ENCODE results near the gene ENC1. TPM values are rescaled to one million over a fixed set of nuclear protein-coding genes. Genes with fewer than 3 reads are reported as not detected.

Gene ENC1
- total RNA-seq, 2 donors from 2014 or later: 0.70 to 0.89 TPM

DNA sequence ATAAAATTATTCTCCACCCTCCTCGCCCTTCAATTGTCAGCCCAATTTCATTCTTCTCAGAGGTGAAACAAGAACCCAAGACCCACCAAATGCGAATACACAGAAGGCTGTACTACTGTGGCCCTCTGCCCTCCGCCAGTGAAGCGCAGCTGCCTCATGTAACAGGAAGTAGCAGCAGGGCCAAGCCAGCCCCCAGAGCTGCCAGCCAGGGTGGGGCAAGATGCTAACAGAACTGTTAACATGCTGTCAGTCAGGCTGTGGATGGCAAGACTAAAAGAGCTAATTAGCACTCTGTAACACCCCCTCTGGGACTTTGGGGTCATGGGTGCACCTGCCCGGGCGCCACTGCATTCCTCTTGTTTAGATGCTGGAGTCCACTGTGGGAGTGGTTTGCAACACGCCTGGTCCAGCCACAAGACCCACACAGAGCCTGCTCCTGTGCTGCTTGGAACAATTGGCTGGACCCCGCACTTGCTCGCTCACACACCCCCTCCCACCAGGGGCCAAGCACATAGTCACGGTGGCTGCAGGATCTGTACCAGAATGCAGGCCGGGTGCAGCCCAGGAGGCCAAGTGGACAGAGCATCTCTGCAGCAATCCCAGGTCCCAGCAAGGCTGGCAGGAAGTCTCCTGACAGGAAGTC is 30.0 kb upstream of the ENC1 start:
- no peak for DNase-seq
- peaks cover 2% of the 10 kb centered on the region for H3K36me3 Mint-ChIP-seq (ENCODE audit: low read depth)
- H3K27ac Mint-ChIP-seq: no peak overlapping the region
- no peak overlapping the region for H3K4me3 Mint-ChIP-seq
- no peaks in the 10 kb centered on the region for H3K9me3 ChIP-seq (ENCODE audit: control insufficient read depth, low read length, poor library complexity, severe bottlenecking)
- no peaks in the 10 kb centered on the region for H3K4me1 Mint-ChIP-seq
- peaks cover 37% of the 10 kb centered on the region for H3K27me3 Mint-ChIP-seq
- no peak for ATAC-seq

DNA sequence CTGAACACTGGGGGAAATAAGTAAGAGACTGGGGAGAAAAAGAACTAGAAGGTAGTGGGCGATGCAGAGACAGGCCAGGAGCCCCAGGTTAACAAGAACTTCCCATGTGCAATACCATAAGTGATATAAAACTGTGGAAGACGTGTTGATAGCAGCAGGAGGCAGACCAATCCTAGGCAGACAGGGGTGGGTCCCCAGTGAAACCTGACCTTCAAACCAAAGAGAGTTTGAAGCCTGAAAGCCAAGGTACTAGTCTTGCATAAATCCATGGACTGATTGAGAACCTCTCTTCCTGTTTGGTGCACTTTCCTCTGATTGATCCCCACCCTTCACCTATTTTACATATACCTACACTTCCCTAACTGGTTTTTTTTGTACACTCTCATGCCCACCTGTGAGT is 29.3 kb upstream of the ENC1 start:
- no peak for DNase-seq
- Mint-ChIP-seq H3K4me3 (no peak overlapping the region), H3K4me1 (no peaks in the 10 kb centered on the region), H3K27me3 (peaks cover 30% of the 10 kb centered on the region), H3K27ac (no peak overlapping the region), H3K36me3 (ENCODE audit: low read depth) (peaks cover 2% of the 10 kb centered on the region)
- ATAC-seq: no peak
- no peaks in the 10 kb centered on the region for H3K9me3 ChIP-seq (ENCODE audit: control insufficient read depth, low read length, poor library complexity, severe bottlenecking)

DNA sequence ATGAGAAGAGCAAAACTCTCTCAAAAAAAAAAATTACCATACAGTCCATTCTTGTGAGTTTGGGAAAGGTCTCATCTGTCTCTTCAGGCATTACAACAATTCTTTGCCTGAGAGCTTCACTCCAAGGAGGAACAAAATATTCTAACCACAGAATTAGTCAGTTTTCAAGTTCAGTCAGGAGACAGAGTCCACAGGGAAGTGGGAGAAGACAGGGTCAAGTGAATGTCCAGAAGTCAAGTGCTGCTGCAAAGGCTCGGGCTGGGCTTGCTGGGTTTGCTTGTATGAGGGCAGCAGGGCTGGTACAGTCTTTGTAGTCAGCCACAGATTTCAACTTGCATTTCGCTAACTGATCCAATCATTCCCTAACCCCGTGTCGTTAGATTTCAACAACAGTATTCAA is 26.9 kb upstream of the ENC1 start:
- Mint-ChIP-seq H3K27me3 (peaks cover 26% of the 10 kb centered on the region), H3K4me1 (peaks cover 2% of the 10 kb centered on the region), H3K36me3 (ENCODE audit: low read depth) (peaks cover 2% of the 10 kb centered on the region), H3K4me3 (no peak overlapping the region), H3K27ac (no peak overlapping the region)
- no peaks in the 10 kb centered on the region for H3K9me3 ChIP-seq (ENCODE audit: control insufficient read depth, low read length, poor library complexity, severe bottlenecking)
- ATAC-seq: no peak
- DNase-seq: no peak

DNA sequence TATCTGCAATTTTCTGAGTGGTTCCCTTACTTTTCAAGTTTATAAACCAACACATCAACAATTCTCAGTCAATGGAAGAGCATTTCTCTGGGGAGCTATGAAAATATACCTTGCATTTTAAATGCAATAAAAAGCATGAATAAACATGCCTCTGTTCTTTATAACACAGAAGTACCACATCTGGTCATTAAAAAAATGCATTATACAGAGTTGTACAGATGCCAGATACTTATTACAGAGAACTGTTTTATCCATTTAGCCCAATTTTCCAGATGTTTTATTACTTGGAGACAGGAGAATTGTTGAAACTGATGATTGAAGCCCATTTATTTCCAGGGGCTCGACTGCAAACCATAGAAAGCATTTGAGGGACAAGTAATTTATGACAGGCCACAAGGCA is 25.3 kb upstream of the ENC1 start:
- Mint-ChIP-seq H3K36me3 (ENCODE audit: low read depth) (peaks cover 2% of the 10 kb centered on the region), H3K27me3 (peaks cover 20% of the 10 kb centered on the region), H3K4me1 (peaks cover 3% of the 10 kb centered on the region)

DNA sequence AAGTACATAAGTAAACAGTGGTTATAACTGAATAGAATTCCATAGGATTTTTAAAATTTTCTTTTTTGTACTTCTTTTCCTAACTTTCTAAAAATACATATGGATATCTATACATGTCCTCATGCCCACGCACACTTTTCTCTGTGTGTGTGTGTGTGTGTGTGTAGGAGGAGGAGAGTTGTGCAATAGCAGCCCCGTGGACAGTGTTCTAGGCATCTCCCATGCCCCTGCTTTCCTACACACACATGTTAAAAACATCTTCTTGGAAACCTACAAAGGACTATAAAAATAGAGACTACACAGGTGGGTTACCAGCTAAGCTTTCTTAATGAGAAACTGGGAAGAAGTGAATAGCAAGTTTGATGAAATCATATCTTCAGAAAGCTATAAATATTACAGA is 24.7 kb upstream of the ENC1 start:
- H3K27me3 Mint-ChIP-seq: peaks cover 25% of the 10 kb centered on the region
- peaks cover 2% of the 10 kb centered on the region for H3K36me3 Mint-ChIP-seq (ENCODE audit: low read depth)
- H3K27ac Mint-ChIP-seq: no peak overlapping the region
- H3K9me3 ChIP-seq (ENCODE audit: control insufficient read depth, low read length, poor library complexity, severe bottlenecking): no peaks in the 10 kb centered on the region
- peaks cover 5% of the 10 kb centered on the region for H3K4me1 Mint-ChIP-seq
- DNase-seq (no peak), ATAC-seq (no peak)
- H3K4me3 Mint-ChIP-seq: no peak overlapping the region

More for the DNA sequence above, 25.3 kb upstream of the ENC1 start:
- Mint-ChIP-seq H3K27ac (no peak overlapping the region), H3K4me3 (no peak overlapping the region)
- DNase-seq: no peak
- no peaks in the 10 kb centered on the region for H3K9me3 ChIP-seq (ENCODE audit: control insufficient read depth, low read length, poor library complexity, severe bottlenecking)
- ATAC-seq: no peak

DNA sequence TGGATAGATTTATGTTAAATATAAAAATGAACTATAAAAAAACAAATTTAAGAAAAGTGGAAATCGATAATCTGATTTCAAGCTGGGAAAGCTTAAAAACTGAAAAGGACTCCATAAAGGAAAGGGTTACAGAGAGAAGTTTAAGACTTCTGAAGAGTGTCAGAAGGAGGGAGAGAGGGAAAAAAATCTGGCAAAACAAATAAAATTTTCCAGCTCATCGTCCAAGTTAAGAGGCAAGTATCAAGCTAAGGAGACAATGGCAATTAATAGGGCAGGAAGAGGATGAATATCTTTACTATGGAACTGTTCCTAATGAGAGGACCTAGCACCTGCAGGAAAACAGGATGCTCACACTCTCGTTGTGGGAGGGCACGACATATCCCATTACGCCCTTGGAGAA is 24.0 kb upstream of the ENC1 start:
- Mint-ChIP-seq H3K4me3 (no peak overlapping the region), H3K36me3 (ENCODE audit: low read depth) (peaks cover 2% of the 10 kb centered on the region), H3K27me3 (peaks cover 29% of the 10 kb centered on the region), H3K27ac (no peak overlapping the region), H3K4me1 (peaks cover 5% of the 10 kb centered on the region)
- no peak for ATAC-seq
- H3K9me3 ChIP-seq (ENCODE audit: control insufficient read depth, low read length, poor library complexity, severe bottlenecking): no peaks in the 10 kb centered on the region
- DNase-seq: no peak

DNA sequence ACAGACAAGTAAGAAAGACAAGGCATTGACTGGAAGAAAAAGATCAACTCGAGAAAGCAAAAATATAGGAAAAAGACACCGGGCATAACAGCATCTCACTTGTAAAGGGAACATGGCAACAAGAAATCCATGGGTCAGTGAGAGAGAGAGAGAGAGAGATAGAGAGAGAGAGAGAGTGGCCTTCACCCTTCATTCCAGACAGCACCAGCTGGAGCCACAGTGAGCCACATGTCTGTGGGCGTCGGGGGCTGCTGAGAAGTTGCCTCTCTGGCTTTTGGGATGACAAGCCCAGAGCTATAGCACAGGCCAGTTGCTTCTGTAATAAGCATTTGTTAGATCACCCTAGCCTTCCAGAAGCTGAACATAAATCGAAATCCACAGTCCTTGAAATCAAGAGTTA is 20.3 kb upstream of the ENC1 start:
- H3K9me3 ChIP-seq (ENCODE audit: control insufficient read depth, low read length, poor library complexity, severe bottlenecking): no peaks in the 10 kb centered on the region
- no peak overlapping the region for H3K27ac Mint-ChIP-seq
- H3K4me1 Mint-ChIP-seq: peaks cover 5% of the 10 kb centered on the region
- ATAC-seq (no peak), DNase-seq (no peak)
- H3K36me3 Mint-ChIP-seq (ENCODE audit: low read depth): peaks cover 5% of the 10 kb centered on the region
- H3K4me3 Mint-ChIP-seq: no peak overlapping the region
- peaks cover 53% of the 10 kb centered on the region for H3K27me3 Mint-ChIP-seq

DNA sequence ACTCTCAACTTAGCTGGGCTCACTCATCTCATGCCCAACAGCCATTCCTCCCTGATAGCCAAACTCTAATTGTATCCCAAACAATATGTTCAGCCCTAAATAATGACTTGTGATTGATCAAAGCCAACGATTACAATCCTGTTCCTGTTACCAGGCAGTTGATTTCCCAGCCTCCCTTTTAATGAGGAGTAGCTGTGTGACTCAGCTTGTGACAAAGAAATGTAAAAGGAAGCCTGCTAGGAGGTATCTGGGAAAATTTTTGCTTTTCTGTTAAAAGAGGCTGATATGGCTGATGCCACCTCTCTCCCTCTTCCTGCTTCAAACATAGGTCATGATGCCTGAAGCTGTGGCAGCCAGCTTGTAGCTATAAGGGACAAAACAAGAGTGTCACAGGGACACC is 19.6 kb upstream of the ENC1 start:
- Mint-ChIP-seq H3K27ac (no peak overlapping the region), H3K36me3 (ENCODE audit: low read depth) (peaks cover 5% of the 10 kb centered on the region), H3K4me3 (no peak overlapping the region), H3K4me1 (peaks cover 5% of the 10 kb centered on the region), H3K27me3 (peaks cover 53% of the 10 kb centered on the region)
- no peaks in the 10 kb centered on the region for H3K9me3 ChIP-seq (ENCODE audit: control insufficient read depth, low read length, poor library complexity, severe bottlenecking)
- DNase-seq (no peak), ATAC-seq (no peak)

DNA sequence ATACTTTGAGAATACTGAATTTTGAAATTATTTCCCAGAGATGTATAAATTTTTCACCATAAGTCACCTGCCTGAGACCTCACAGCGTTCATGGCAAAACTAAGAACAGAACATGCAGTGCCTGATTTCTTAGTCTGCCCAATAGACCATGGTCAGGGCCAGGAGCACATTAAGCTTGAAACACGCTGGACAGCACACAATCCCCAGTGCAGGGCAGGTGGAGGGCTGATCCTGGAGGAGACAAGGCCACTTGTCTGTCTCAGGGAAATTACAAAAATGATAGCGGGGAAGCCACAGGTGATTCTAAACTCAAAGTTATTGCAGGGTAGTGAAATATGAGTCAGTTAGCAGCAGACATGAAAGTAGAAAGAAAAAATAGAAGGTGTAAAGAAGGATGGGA is 18.6 kb upstream of the ENC1 start:
- Mint-ChIP-seq H3K27me3 (peaks cover 53% of the 10 kb centered on the region), H3K36me3 (ENCODE audit: low read depth) (peaks cover 5% of the 10 kb centered on the region), H3K27ac (no peak overlapping the region), H3K4me3 (no peak overlapping the region), H3K4me1 (peaks cover 5% of the 10 kb centered on the region)
- H3K9me3 ChIP-seq (ENCODE audit: control insufficient read depth, low read length, poor library complexity, severe bottlenecking): no peaks in the 10 kb centered on the region
- ATAC-seq: no peak
- DNase-seq: no peak

DNA sequence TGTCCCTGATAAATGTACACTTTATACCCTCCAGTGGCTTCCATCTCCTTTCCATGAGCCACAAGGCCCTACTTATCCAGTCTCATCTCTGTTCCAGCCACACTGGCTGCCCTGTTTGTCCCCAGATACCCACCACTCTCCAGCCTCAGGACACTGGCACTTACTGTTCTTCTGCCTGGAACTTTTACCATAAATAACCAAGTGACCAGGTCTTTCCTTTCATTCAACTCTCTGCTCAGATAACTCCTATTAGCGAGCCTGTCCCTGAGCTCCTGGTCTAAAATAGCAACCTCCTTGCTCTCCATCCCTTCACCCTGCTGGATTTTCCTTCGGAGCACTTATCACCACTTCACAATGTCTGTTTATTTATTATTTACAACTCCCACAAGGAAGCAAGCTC is 16.6 kb upstream of the ENC1 start:
- H3K36me3 Mint-ChIP-seq (ENCODE audit: low read depth): peaks cover 5% of the 10 kb centered on the region
- ATAC-seq (no peak), DNase-seq (no peak)
- no peaks in the 10 kb centered on the region for H3K9me3 ChIP-seq (ENCODE audit: control insufficient read depth, low read length, poor library complexity, severe bottlenecking)
- no peak overlapping the region for H3K27ac Mint-ChIP-seq
- peak overlapping the region; percentile 55 for H3K4me3 Mint-ChIP-seq
- H3K4me1 Mint-ChIP-seq: peaks cover 3% of the 10 kb centered on the region
- peaks cover 42% of the 10 kb centered on the region for H3K27me3 Mint-ChIP-seq

DNA sequence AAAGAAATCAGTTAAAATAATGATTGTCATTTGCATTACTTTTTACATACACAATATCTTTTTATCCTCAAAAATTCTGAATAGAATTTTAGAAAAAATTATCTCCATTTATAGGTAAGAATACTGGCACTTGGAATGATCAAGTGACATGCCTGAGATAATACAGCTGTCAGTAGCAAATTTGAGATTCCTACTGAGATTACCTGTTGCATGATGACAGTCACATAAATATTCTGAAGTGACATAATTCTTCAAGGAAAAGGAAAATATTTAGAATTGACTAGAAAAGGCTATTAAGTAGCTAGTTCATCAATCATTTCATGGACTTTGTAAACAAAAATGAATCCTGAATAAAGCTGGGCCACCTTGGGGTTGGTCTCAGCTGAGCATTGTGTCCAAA is 15.2 kb upstream of the ENC1 start:
- Mint-ChIP-seq H3K4me1 (peaks cover under 1% of the 10 kb centered on the region), H3K27me3 (peaks cover 39% of the 10 kb centered on the region), H3K36me3 (ENCODE audit: low read depth) (peaks cover 5% of the 10 kb centered on the region), H3K27ac (no peak overlapping the region), H3K4me3 (no peak overlapping the region)
- H3K9me3 ChIP-seq (ENCODE audit: control insufficient read depth, low read length, poor library complexity, severe bottlenecking): no peaks in the 10 kb centered on the region
- no peak for DNase-seq
- ATAC-seq: no peak

DNA sequence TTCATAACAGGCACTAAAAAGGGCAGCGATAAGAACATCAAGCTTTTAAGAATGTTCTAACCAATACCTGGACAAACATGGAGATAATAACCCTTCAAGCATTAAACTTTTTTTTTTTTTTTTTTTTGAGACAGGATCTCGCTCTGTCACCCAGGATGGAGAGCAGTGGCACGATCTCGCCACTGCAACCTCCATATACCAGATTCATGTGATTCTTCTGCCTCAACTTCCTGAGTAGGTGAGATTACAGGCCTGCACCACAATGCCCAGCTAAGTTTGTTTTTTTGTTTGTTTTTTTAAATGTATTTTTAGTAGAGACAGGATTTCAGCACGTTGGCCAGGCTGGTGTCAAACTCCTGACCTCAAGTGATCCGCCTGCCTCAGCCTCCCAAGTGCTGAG is 14.7 kb upstream of the ENC1 start:
- Mint-ChIP-seq H3K4me1 (no peaks in the 10 kb centered on the region), H3K27me3 (peaks cover 38% of the 10 kb centered on the region), H3K27ac (no peak overlapping the region), H3K4me3 (no peak overlapping the region), H3K36me3 (ENCODE audit: low read depth) (peaks cover 5% of the 10 kb centered on the region)
- ATAC-seq (no peak), DNase-seq (no peak)
- H3K9me3 ChIP-seq (ENCODE audit: control insufficient read depth, low read length, poor library complexity, severe bottlenecking): no peaks in the 10 kb centered on the region

DNA sequence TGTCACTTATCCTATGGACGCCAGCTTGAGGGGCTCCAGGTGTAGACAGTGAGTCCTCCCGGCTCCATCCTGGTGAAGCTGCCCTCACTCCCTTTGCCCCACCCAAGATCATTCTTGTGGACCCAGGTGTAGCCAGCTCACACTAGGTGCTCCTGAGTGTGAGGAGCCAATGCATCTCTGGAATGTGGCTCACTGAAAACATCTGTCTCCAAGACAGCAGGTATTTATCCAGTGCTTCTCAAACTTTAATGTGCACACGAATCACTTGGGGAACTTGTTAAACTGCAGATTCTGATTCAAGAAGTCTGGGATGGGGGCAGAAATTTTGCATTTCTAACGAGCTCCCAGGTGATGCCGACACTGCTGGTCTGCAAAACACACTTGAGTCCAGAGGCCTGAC is 13.5 kb upstream of the ENC1 start:
- Mint-ChIP-seq H3K36me3 (ENCODE audit: low read depth) (peaks cover 5% of the 10 kb centered on the region), H3K4me1 (no peaks in the 10 kb centered on the region), H3K27ac (no peak overlapping the region), H3K27me3 (peaks cover 34% of the 10 kb centered on the region), H3K4me3 (no peak overlapping the region)
- no peaks in the 10 kb centered on the region for H3K9me3 ChIP-seq (ENCODE audit: control insufficient read depth, low read length, poor library complexity, severe bottlenecking)
- ATAC-seq: no peak
- no peak for DNase-seq

DNA sequence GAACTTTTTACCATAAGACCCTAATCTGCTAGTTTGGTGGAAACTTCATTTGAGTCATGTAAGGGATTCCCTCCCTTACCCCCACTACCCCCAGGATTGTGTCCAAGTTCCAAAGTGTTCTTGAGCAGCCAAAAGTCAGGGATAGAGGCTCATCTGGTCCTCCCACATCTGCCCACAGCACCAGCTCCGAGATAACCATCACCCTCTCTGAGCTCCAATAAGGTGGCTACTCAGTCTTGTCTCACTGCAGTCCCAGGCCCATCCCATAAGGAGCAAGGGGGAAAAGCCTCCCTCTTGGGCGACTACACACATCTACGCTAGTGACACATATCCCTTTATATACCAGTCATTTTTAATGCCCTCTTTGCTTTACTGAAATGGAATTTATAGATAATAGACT is 12.0 kb upstream of the ENC1 start:
- no peak for ATAC-seq
- Mint-ChIP-seq H3K27me3 (peaks cover 25% of the 10 kb centered on the region), H3K36me3 (ENCODE audit: low read depth) (peaks cover 5% of the 10 kb centered on the region), H3K27ac (no peak overlapping the region), H3K4me3 (no peak overlapping the region), H3K4me1 (no peaks in the 10 kb centered on the region)
- no peak for DNase-seq
- H3K9me3 ChIP-seq (ENCODE audit: control insufficient read depth, low read length, poor library complexity, severe bottlenecking): no peaks in the 10 kb centered on the region
